ENCODE measurements around the gene CREB3L4.

The CREB3L4 gene

GRCh38 chr1:153963850-153964331 lies 3.8 kb upstream of the CREB3L4 start (continued):
- TF ChIP-seq ZBTB8A (tag by site-specific recombination; IDR thresholded peaks at IDR 0.05): peak; percentile 61
- no peak; the same call in 1 of the 2 replicates for TF ChIP-seq ZNF2 (tag by site-specific recombination; IDR thresholded peaks at IDR 0.05)
- no peak for TF ChIP-seq TRIM28 (IDR thresholded peaks at IDR 0.05; ENCODE audit: borderline replicate concordance, low read length)
- TF ChIP-seq MEIS1 (CRISPR knock-in tag; IDR thresholded peaks at IDR 0.05; ENCODE audit: borderline replicate concordance): no peak
- no peak for TF ChIP-seq ZNF202 (tag by site-specific recombination; IDR thresholded peaks at IDR 0.05; ENCODE audit: borderline replicate concordance)
- TF ChIP-seq ZNF843 (tag by site-specific recombination; IDR thresholded peaks at IDR 0.05): no peak
- TF ChIP-seq ZNF830 (tag by site-specific recombination; IDR thresholded peaks at IDR 0.05; ENCODE audit: low read depth): no peak
- no peak for TF ChIP-seq ZNF302 (tag by site-specific recombination; IDR thresholded peaks at IDR 0.05; ENCODE audit: low read depth)
- TF ChIP-seq ZSCAN5A (tag by site-specific recombination; IDR thresholded peaks at IDR 0.05): no peak
- TF ChIP-seq ZNF580 (tag by site-specific recombination; IDR thresholded peaks at IDR 0.05): no peak
- no peak for TF ChIP-seq ZNF658 (tag by site-specific recombination; IDR thresholded peaks at IDR 0.05)
- TF ChIP-seq YY2 (tag by site-specific recombination; IDR thresholded peaks at IDR 0.05): no peak
- TF ChIP-seq ZNF211 (tag by site-specific recombination; IDR thresholded peaks at IDR 0.05; ENCODE audit: low read depth): no peak
- TF ChIP-seq HOXC10 (CRISPR knock-in tag; IDR thresholded peaks at IDR 0.05): no peak
- peak; percentile 82 for TF ChIP-seq ZNF366 (tag by site-specific recombination; conservative IDR thresholded peaks at IDR 0.05)
- TF ChIP-seq ZBTB7A (tag by site-specific recombination; IDR thresholded peaks at IDR 0.05; ENCODE audit: low read depth): no peak
- TF ChIP-seq ZNF561 (tag by site-specific recombination; IDR thresholded peaks at IDR 0.05; ENCODE audit: borderline replicate concordance): peak; percentile 50; the same call in 1 of the 2 replicates
- TF ChIP-seq ZNF132 (tag by site-specific recombination; IDR thresholded peaks at IDR 0.05; ENCODE audit: borderline replicate concordance): no peak
- TF ChIP-seq TSHZ1 (tag by site-specific recombination; IDR thresholded peaks at IDR 0.05; ENCODE audit: borderline replicate concordance): 0 out of 2 replicates have a peak, but pooled peaks have one; percentile 1
- TF ChIP-seq OVOL3 (tag by site-specific recombination; IDR thresholded peaks at IDR 0.05): no peak
- TF ChIP-seq ZNF692 (tag by site-specific recombination; IDR thresholded peaks at IDR 0.05): no peak; the same call in 1 of the 2 replicates
- no peak for TF ChIP-seq PRDM4 (tag by site-specific recombination; IDR thresholded peaks at IDR 0.05)
- TF ChIP-seq ZNF510 (tag by site-specific recombination; IDR thresholded peaks at IDR 0.05; ENCODE audit: insufficient replicate concordance): no peak
- no peak for TF ChIP-seq ZNF121 (tag by site-specific recombination; IDR thresholded peaks at IDR 0.05)
- no peak for TF ChIP-seq ZNF707 (tag by site-specific recombination; IDR thresholded peaks at IDR 0.05)
- no peak for TF ChIP-seq ZNF214 (tag by site-specific recombination; IDR thresholded peaks at IDR 0.05; ENCODE audit: borderline replicate concordance)
- TF ChIP-seq HOXD13 (CRISPR knock-in tag; IDR thresholded peaks at IDR 0.05; ENCODE audit: borderline replicate concordance): no peak
- no peak for TF ChIP-seq ZBTB6 (tag by site-specific recombination; IDR thresholded peaks at IDR 0.05)
- TF ChIP-seq ZFP41 (tag by site-specific recombination; IDR thresholded peaks at IDR 0.05; ENCODE audit: borderline replicate concordance): no peak
- no peak for TF ChIP-seq REPIN1 (tag by site-specific recombination; IDR thresholded peaks at IDR 0.05; ENCODE audit: low read depth)

All from HEK293 (cell line).